Central memory CD8-positive, alpha-beta T cell (primary cell): ENCODE data around the gene TNS1.

Experiments
- ATAC-seq: fragments of 150-1000 bp; cut with Tn5 transposase; replicated peaks from 2 replicates; pipeline ENCODE4 v1.10.0; 2022; ENCODE audit warnings: mild to moderate bottlenecking, moderate FRiP score, moderate number of reproducible peaks; ENCODE audit not compliant: poor library complexity, severe bottlenecking; ENCODE audit errors: extremely low read depth
- DNase-seq, 2 donors: peaks; one replicate each; pipeline ENCODE4 v3.0.0; 2021; ENCODE audit warnings: low spot score in 2 of 2
- H3K27ac Mint-ChIP-seq: one replicate; pipeline ENCODE4 v1.8.0; 2022; ENCODE audit warnings: low read depth, mild to moderate bottlenecking, moderate library complexity, mixed read lengths
- H3K27me3 Mint-ChIP-seq: one replicate; pipeline ENCODE4 v1.8.0; 2022; ENCODE audit warnings: mixed read lengths
- H3K36me3 Mint-ChIP-seq: one replicate; pipeline ENCODE4 v1.8.0; 2022; ENCODE audit warnings: mild to moderate bottlenecking, moderate library complexity, mixed read lengths; ENCODE audit not compliant: insufficient read depth
- H3K4me1 Mint-ChIP-seq: one replicate; pipeline ENCODE4 v1.8.0; 2022; ENCODE audit warnings: mixed read lengths
- H3K4me3 Mint-ChIP-seq: one replicate; pipeline ENCODE4 v1.8.0; 2022; ENCODE audit warnings: mild to moderate bottlenecking, moderate library complexity, mixed read lengths
- H3K9me3 Mint-ChIP-seq: one replicate; pipeline ENCODE4 v1.8.0; 2022; ENCODE audit warnings: mixed read lengths

Gene TNS1

DNA sequence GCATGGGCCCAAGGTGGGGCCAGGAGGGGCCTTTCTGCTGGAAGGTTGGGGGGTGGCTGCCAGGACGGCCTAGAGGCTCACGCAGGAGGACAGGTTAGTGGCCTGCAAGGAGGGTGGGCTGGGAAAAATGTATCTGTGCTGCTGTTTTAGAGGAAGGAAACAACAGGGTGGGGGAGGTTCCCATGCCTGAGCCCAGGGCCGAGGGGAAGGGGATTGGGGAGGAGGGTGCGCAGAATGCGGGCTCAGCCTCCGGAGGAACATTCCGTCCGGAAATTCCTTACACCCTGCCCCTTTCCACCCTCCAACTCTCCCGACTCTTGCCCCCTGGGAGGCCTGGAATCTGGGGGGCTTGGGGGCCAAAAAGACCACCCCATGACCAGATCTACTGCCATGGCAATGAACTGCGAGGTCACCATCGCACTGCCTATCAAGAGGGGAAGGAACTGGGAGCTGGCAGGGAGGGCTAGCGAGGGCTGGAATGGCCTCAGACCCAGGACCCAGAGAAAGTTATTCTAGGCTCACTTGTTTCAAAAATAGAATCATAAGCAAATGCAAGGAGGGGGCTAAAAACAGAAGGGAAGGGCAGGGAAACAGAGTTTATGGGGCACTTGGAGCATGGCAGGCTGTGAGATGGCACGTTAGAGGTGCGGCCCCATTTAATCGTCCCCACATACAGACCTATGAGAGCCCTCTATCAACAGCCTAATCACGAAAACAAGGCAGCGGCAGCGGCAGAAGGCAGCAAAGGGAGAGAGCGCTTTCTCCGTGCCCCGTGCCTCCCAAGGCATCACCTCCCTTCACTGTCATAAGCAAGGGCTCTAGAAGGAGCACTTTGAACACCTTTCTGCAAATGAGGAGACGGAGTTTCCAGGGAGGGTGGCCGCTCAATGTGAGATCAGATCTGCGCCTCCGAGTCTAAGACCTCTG is 90.4 kb downstream of the TNS1 start:
- Mint-ChIP-seq H3K36me3 (no peaks in the 10 kb centered on the region), H3K4me1 (no peaks in the 10 kb centered on the region), H3K9me3 (no peaks in the 10 kb centered on the region), H3K27ac (no peak overlapping the region), H3K4me3 (no peak overlapping the region), H3K27me3 (peaks cover 56% of the 10 kb centered on the region)
- ATAC-seq (no peak), DNase-seq (no peak)

DNA sequence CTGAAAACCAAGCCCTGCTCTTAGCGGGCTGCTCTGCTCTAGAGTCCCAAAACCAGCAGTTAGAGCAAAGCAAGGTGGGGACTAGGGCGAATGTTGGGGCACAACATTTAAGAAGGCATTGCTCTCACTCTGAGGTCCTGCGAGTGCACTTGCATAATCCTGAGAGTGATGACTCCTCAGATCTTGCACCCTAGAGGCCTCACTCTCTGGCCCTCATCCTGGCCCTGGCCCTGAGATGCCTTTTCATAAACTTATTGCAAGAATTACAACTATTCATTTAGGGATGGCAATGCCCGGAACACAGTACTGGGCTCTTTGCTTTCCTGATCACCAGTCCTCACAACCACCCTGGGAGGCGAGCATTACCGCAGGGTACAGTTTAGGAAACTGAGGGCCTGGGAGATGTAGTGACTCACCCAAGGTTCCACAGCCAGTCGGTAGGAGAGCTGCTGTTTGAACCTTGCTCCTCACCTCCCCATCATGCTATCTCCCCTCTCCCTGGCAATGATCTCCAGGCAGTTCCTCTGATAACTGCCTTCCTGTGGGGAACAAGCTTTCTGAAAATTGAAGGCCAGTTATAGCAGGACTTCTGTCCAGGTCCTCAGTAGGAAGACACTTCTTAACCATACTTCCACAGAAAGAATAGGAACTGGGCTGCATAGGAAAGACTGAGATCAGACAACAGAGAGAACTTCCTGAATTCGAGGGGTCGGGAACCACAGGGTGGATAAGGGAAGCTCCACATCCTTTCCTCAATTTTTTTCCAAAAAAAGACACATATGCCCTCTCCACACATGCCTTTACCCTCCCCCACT is 91.3 kb downstream of the TNS1 start:
- no peak for DNase-seq
- no peaks in the 10 kb centered on the region for H3K36me3 Mint-ChIP-seq
- peaks cover 56% of the 10 kb centered on the region for H3K27me3 Mint-ChIP-seq
- no peak for ATAC-seq
- no peaks in the 10 kb centered on the region for H3K9me3 Mint-ChIP-seq
- H3K27ac Mint-ChIP-seq: no peak overlapping the region
- no peaks in the 10 kb centered on the region for H3K4me1 Mint-ChIP-seq
- no peak overlapping the region for H3K4me3 Mint-ChIP-seq

DNA sequence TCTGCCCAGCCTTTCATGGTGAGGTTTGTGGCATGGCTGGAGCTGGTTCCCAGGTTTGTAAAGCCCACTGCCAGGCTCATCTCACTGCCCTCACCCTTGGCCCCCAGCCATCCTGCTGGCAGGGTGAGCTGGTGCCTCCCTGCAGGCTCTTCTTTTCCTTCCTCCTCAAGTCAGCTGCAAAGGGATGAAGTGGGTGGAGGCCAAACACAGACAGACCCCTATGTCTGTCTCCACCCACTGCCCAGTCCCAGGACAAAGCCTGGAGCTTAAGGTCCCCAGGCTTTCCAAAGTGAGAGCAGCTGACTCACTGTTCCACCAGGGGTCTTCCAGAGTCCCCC is 92.0 kb downstream of the TNS1 start:
- peaks cover 59% of the 10 kb centered on the region for H3K27me3 Mint-ChIP-seq
- ATAC-seq (no peak), DNase-seq (no peak)
- no peaks in the 10 kb centered on the region for H3K36me3 Mint-ChIP-seq
- H3K9me3 Mint-ChIP-seq: no peaks in the 10 kb centered on the region
- no peaks in the 10 kb centered on the region for H3K4me1 Mint-ChIP-seq
- H3K4me3 Mint-ChIP-seq: no peak overlapping the region
- no peak overlapping the region for H3K27ac Mint-ChIP-seq

DNA sequence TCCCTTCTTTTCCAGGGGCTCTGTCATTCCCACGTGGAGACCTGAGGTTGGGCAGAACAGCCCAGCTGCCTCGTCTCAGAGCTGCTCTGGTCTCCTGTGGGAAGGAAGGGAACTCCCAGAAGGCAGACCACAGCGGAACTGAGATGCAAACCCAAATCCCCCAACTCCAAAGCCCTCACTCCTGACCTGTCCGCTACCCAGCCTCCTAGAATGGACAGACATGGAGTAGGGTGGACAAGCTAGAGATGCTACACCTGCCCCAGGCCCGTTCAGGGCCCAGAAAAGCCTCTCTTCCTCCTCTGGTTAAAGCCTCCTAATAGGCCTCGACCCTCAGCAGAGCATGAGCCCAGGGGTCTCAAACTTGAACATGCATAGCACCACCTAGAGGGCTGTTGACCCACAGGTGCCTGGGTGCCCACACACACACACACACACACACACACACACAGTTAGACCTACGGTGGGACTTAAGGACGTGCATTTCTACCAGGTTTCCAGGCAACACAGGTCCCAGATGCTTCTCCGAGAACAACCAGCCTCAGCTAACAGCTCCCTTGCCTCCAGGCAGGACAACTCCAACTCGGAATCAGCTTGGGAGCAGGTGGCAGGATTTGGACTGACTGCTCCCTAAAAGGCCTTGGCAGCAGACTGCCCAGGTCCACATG is 93.5 kb downstream of the TNS1 start:
- H3K4me1 Mint-ChIP-seq: no peaks in the 10 kb centered on the region
- peaks cover 60% of the 10 kb centered on the region for H3K27me3 Mint-ChIP-seq
- DNase-seq (no peak), ATAC-seq (no peak)
- no peak overlapping the region for H3K4me3 Mint-ChIP-seq
- no peaks in the 10 kb centered on the region for H3K9me3 Mint-ChIP-seq
- no peaks in the 10 kb centered on the region for H3K36me3 Mint-ChIP-seq
- H3K27ac Mint-ChIP-seq: no peak overlapping the region

DNA sequence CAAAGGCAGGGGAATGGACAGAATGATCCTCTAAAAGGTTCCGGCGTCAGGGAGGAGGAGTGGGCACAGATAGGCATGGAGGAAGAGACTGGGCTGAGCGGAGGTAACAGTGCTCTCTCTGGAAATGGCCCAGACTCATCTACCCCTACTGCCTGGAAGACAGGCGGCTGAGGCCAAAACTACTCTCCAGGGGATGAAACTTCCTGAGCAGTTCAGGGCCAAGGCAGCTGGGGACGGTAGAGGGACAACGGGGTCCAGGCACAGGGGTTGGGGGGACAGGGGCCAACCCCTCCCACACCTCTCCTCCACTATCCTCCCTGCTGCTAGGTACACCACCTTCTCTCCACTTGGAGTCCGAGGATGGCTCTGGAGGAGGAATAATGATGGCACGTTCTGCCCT is 94.3 kb downstream of the TNS1 start:
- peaks cover 60% of the 10 kb centered on the region for H3K27me3 Mint-ChIP-seq
- H3K36me3 Mint-ChIP-seq: no peaks in the 10 kb centered on the region
- ATAC-seq: no peak
- no peak for DNase-seq
- no peaks in the 10 kb centered on the region for H3K9me3 Mint-ChIP-seq
- H3K4me1 Mint-ChIP-seq: no peaks in the 10 kb centered on the region
- H3K4me3 Mint-ChIP-seq: no peak overlapping the region
- H3K27ac Mint-ChIP-seq: no peak overlapping the region

DNA sequence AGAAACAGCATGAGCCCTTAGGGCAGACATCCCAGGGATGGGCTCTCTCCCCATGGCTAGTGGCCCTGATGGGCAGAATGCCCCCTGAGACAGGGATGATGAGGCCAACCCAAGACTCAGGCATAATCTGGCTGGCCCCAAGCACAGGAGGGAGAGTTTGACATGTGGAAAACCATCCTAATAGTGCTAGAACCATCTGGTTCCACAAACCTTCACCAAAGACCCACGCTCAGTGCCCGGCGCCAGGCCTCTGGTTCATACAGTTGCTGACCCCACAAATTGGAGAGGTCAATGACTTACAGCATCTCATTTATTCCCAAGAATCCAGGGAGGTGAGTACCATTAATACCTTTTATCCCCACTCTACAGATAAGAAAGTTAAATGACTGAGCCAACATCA is 95.5 kb downstream of the TNS1 start:
- Mint-ChIP-seq H3K4me3 (no peak overlapping the region), H3K4me1 (no peaks in the 10 kb centered on the region), H3K9me3 (no peaks in the 10 kb centered on the region), H3K36me3 (no peaks in the 10 kb centered on the region), H3K27me3 (peaks cover 60% of the 10 kb centered on the region), H3K27ac (no peak overlapping the region)
- no peak for ATAC-seq
- DNase-seq: no peak

DNA sequence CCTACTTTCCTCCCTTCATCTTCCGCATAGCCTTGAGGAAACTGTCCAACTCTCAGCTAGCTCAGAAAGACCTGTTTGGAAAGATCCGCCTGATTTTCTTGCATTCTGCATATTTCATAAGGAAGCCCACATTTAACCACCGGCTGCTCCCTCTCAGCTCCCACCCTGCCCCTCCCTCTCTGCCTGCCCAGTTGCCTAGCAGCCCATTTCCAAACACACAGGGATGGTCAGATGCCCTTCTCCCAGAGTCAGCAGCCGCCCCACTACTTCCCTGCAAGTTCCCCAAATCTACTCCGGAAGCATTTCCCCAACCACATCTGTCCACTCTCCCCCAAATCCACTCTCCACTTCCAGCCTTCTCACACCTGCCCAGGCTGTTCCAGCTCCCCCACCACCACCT is 96.0 kb downstream of the TNS1 start:
- Mint-ChIP-seq H3K9me3 (no peaks in the 10 kb centered on the region), H3K27me3 (peaks cover 64% of the 10 kb centered on the region), H3K4me1 (no peaks in the 10 kb centered on the region), H3K36me3 (no peaks in the 10 kb centered on the region), H3K4me3 (no peak overlapping the region), H3K27ac (no peak overlapping the region)
- no peak for ATAC-seq
- no peak for DNase-seq

DNA sequence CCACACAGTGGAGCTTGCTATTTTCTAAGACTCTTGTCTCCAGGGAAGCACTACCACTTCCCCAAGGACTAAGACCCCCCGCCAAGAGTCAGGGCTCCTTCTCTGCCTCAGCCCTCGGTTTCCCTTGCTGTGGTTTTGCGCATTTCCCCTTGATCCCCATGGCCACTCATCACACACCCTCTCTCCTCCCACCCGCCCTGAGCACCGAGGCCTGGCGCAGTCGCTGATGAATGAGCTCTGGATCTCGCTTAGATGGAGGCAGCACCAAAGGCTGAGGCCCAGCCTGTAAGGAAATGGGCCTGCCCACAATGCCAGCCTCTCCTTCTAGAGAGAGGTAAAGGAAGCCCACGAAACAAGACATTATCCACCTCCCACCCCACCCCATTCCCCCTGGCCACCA is 96.9 kb downstream of the TNS1 start:
- ATAC-seq: no peak
- no peak for DNase-seq
- Mint-ChIP-seq H3K4me1 (no peaks in the 10 kb centered on the region), H3K36me3 (no peaks in the 10 kb centered on the region), H3K27me3 (peaks cover 70% of the 10 kb centered on the region), H3K4me3 (no peak overlapping the region), H3K9me3 (no peaks in the 10 kb centered on the region), H3K27ac (no peak overlapping the region)

DNA sequence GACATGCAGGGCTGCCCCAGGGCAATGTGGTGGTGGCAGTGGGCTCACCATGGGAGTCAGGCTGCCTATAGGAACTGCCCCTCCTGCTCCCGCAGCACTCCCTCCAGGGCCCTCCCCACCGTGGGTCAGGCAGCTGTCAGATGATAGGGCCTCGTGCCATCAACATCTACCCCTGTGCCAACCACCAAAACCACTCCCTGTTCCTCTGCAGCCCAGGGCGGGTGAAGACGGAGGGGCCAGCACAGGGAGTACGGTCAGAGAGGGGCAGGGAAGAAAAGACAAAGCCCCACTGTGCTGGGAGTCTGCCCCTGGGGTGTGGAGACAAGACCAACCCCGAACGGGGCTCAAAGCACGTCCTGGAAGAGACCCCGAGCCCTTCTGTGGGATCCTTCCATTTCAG is 97.4 kb downstream of the TNS1 start:
- DNase-seq (no peak), ATAC-seq (no peak)
- no peaks in the 10 kb centered on the region for H3K4me1 Mint-ChIP-seq
- no peak overlapping the region for H3K4me3 Mint-ChIP-seq
- no peak overlapping the region for H3K27ac Mint-ChIP-seq
- no peaks in the 10 kb centered on the region for H3K9me3 Mint-ChIP-seq
- peaks cover 70% of the 10 kb centered on the region for H3K27me3 Mint-ChIP-seq
- no peaks in the 10 kb centered on the region for H3K36me3 Mint-ChIP-seq

DNA sequence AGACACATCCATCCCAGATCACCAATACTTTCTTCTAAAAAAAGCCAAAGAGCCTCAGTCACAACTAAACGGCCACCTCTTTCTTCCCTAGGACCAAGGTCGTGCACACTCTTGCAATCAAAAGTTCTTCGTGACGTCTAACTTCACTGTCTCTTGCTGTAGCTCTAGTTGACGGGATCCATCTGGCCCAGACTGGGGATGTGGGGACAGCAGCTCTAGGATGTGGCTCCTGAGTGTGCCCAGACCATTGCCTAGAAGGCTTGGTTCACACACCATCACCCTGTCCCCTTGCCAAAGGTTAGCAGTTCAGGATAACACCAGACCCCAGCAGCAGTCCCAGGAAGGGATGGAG is 98.2 kb downstream of the TNS1 start:
- H3K27ac Mint-ChIP-seq: no peak overlapping the region
- H3K4me3 Mint-ChIP-seq: no peak overlapping the region
- peaks cover 78% of the 10 kb centered on the region for H3K27me3 Mint-ChIP-seq
- DNase-seq: no peak
- H3K4me1 Mint-ChIP-seq: no peaks in the 10 kb centered on the region
- no peak for ATAC-seq
- no peaks in the 10 kb centered on the region for H3K36me3 Mint-ChIP-seq
- H3K9me3 Mint-ChIP-seq: no peaks in the 10 kb centered on the region

DNA sequence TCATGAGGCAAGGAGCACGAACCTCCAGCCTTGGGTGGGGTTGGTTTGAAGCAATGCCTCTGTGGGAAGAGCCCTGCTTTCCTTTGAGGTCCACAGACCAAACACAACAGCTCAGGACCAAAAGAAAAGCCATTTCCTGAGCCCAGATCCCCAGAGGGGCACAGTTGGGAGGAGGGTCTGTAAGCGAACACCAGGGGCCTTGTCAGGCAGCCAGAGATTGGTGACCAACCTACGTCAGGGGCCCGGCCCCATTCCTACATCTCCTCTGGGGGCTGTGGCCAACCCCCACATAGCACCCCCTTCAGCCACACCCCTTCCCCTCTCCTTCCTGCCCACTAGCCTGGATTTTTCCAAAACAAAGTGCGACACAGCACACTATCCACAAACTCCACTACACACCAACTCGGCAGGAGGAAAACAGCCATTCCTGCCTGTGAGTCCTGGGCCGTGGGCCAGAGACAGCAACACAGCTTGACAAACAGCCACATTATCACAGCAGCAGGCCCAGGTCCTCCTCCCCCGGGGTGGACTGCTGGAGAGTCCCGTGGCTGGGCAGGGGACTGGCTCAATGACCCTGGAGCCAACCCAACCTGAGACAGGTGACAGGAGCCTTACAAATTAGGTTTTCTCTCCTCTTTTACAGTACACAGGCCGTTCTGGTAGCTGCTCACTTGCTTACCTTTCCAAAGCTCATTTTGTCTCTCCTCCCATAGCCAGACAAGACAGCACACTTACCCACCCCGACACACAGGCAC is 98.8 kb downstream of the TNS1 start:
- ATAC-seq (no peak), DNase-seq (no peak)
- H3K36me3 Mint-ChIP-seq: no peaks in the 10 kb centered on the region
- H3K27ac Mint-ChIP-seq: no peak overlapping the region
- no peaks in the 10 kb centered on the region for H3K4me1 Mint-ChIP-seq
- H3K9me3 Mint-ChIP-seq: no peaks in the 10 kb centered on the region
- peaks cover 81% of the 10 kb centered on the region for H3K27me3 Mint-ChIP-seq
- H3K4me3 Mint-ChIP-seq: no peak overlapping the region

DNA sequence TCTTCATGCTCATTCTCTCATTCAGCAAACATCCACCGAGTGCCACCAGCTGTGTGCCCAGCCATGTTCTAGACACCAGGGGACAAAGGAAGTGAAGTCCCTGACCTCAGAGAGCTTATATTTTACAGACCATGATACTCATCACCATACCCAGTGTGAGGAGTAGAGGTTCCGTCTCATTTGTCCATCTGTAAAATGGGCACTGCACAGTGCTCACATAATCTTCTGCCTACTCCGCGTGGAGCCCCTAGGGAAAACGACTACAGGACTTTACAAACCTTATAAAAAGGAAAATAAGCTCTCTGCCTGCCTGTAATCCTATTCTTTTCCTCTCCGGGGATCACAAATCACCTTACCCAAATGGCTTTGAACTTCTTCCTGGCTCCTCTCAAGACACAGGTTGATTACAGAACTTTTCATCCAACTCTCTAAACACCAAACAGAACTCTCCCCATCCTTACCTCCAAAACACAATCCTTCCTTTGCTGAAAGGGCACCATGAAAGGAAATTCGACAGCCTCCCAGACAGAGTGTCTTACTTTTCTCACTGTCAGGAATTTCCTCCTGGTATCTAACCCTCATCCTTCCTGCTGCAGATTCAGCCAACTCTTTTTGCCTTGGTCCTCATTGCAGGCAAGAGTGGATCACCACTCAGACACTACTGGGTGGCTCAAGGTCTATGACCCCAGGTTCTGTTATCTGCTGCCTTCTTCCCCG is 99.5 kb downstream of the TNS1 start:
- DNase-seq (no peak), ATAC-seq (no peak)
- no peak overlapping the region for H3K4me3 Mint-ChIP-seq
- peaks cover 80% of the 10 kb centered on the region for H3K27me3 Mint-ChIP-seq
- no peaks in the 10 kb centered on the region for H3K9me3 Mint-ChIP-seq
- H3K4me1 Mint-ChIP-seq: no peaks in the 10 kb centered on the region
- no peaks in the 10 kb centered on the region for H3K36me3 Mint-ChIP-seq
- H3K27ac Mint-ChIP-seq: no peak overlapping the region
